Endothelial cell of umbilical vein (primary cell): ENCODE results near the gene PTPRD. TPM values are rescaled to one million over a fixed set of nuclear protein-coding genes. Genes with fewer than 3 reads are reported as not detected.

ENCODE experiments used
- BruUV-seq: library from RNA; stranded (reverse); fragments of 400-500 nt; replicated peaks from 2 replicates; lab custom pipeline; 2021; lab: Mats Ljungman, UMichigan
- CTCF ChIA-PET: fragments of 300-600, 350-600 bp; sonication (Branson Sonifier 250); formaldehyde crosslinking; loops from one replicate; lab custom pipeline; 2021; ENCODE audit warnings: antibody characterized with exemption, inconsistent platforms; lab: Charles Lee
- POLR2A ChIA-PET: fragments of 300-600, 350-600 bp; sonication (Branson Sonifier 250); formaldehyde crosslinking; loops from one replicate; lab custom pipeline; 2021; ENCODE audit warnings: antibody characterized with exemption, inconsistent platforms; lab: Charles Lee
- DNase-seq: peaks from one replicate; pipeline ENCODE4 v3.0.0-alpha.2; 2011; ENCODE audit warnings: low read depth, low spot score
- FAIRE-seq: peaks from 2 replicates; lab custom pipeline; 2011; peaks lifted over from hg19 to GRCh38; lab: Jason Lieb, UNC
- H2AFZ ChIP-seq: 2 replicates; pipeline ENCODE4 v1.6.0; 2012; ENCODE audit warnings: low read depth, low read length, control low read depth, inconsistent platforms
- H3K27ac ChIP-seq: 2 replicates; pipeline ENCODE4 v1.5.1; 2011; ENCODE audit warnings: low read depth, mild to moderate bottlenecking, control low read depth, low read length, moderate library complexity; ENCODE audit not compliant: insufficient read depth
- H3K27me3 ChIP-seq, 2 experiments: 2 replicates each; pipeline versions ENCODE4 v1.6.0 to v1.6.1; 2011; ENCODE audit warnings: low read length in 2 of 2, mixed read lengths in 1 of 2; ENCODE audit not compliant: control insufficient read depth in 2 of 2, insufficient read depth in 2 of 2
- H3K36me3 ChIP-seq, 2 experiments: 2 replicates in 1 of 2; 3 replicates in 1 of 2; pipeline ENCODE4 v1.5.1; 2011; ENCODE audit warnings: low read length in 2 of 2, mild to moderate bottlenecking in 1 of 2, moderate library complexity in 1 of 2; ENCODE audit not compliant: control insufficient read depth in 2 of 2, insufficient read depth in 2 of 2; ENCODE audit errors: extremely low read depth in 1 of 2
- H3K4me1 ChIP-seq: 3 replicates; pipeline ENCODE4 v1.5.1; 2011; ENCODE audit warnings: mild to moderate bottlenecking, low read length; ENCODE audit not compliant: control insufficient read depth, insufficient read depth; ENCODE audit errors: extremely low read depth
- H3K4me2 ChIP-seq: 2 replicates; pipeline ENCODE4 v1.6.1; 2011; ENCODE audit warnings: low read length, control low read depth, mixed read lengths; ENCODE audit not compliant: insufficient read depth
- H3K4me3 ChIP-seq, 3 experiments: fragments of 200-600 bp in 1 of 3; sonication (generic), shearing (Covaris generic) in 1 of 3; replicated peaks in 1 of 3; 2 replicates each; pipeline ENCODE4 v1.5.1; 2011 to 2016; ENCODE audit warnings: control low read depth in 3 of 3, low read length in 3 of 3, mild to moderate bottlenecking in 2 of 3, inconsistent platforms in 1 of 3, low read depth in 1 of 3, moderate library complexity in 1 of 3; ENCODE audit not compliant: insufficient read depth in 1 of 3
- H3K79me2 ChIP-seq: 2 replicates; pipeline ENCODE4 v1.6.0; 2012; ENCODE audit warnings: low read length, inconsistent platforms; ENCODE audit not compliant: control insufficient read depth, insufficient read depth
- H3K9ac ChIP-seq: replicated peaks from 2 replicates; pipeline ENCODE3; 2011; ENCODE audit warnings: low read length, control low read depth; ENCODE audit not compliant: insufficient read depth; ENCODE audit errors: extremely low read depth
- H3K9me1 ChIP-seq: replicated peaks from 3 replicates; pipeline ENCODE4 v1.6.0; 2011; ENCODE audit warnings: mild to moderate bottlenecking, low read length; ENCODE audit not compliant: control insufficient read depth, insufficient read depth; ENCODE audit errors: extremely low read depth
- H3K9me3 ChIP-seq: replicated peaks from 2 replicates; pipeline ENCODE4 v1.5.1; 2012; ENCODE audit warnings: low read length, inconsistent platforms; ENCODE audit not compliant: control insufficient read depth, insufficient read depth
- H4K20me1 ChIP-seq: replicated peaks from 2 replicates; pipeline ENCODE3; 2011; ENCODE audit warnings: mild to moderate bottlenecking, low read length; ENCODE audit not compliant: control insufficient read depth, insufficient read depth; ENCODE audit errors: extremely low read depth
- EZH2 ChIP-seq: IDR thresholded peaks from 2 replicates; pipeline ENCODE4 v1.6.1; 2012; ENCODE audit warnings: borderline replicate concordance, low read depth, mild to moderate bottlenecking, moderate library complexity, low read length, inconsistent platforms; ENCODE audit not compliant: severe bottlenecking
- FOS ChIP-seq: IDR thresholded peaks from 2 replicates; pipeline ENCODE4 v1.6.1; 2011; ENCODE audit warnings: mild to moderate bottlenecking, low read length, moderate library complexity, borderline replicate concordance; ENCODE audit not compliant: insufficient read depth
- GATA2 ChIP-seq: IDR thresholded peaks from 2 replicates; pipeline ENCODE4 v1.7.0; 2011; ENCODE audit warnings: low read depth, mild to moderate bottlenecking, moderate library complexity, mixed read lengths, low read length; ENCODE audit not compliant: insufficient read length, insufficient read depth
- JUN ChIP-seq: IDR thresholded peaks from 2 replicates; pipeline ENCODE4 v1.6.1; 2011; ENCODE audit warnings: borderline replicate concordance, low read depth; ENCODE audit not compliant: insufficient read length, insufficient read depth
- MAX ChIP-seq: IDR thresholded peaks from 2 replicates; pipeline ENCODE4 v1.6.1; 2011; ENCODE audit not compliant: insufficient read depth, insufficient read length
- MYC ChIP-seq: IDR thresholded peaks from one replicate; pipeline ENCODE4 v1.6.1; 2011; ENCODE audit warnings: mild to moderate bottlenecking, low read depth, low read length
- POLR2A ChIP-seq: IDR thresholded peaks from 2 replicates; pipeline ENCODE4 v1.6.1; 2012; ENCODE audit warnings: low read depth, mild to moderate bottlenecking, control low read depth, low read length
- POLR2AphosphoS5 ChIP-seq: IDR thresholded peaks from 2 replicates; pipeline ENCODE4 v1.6.1; 2012; ENCODE audit warnings: low read depth, mild to moderate bottlenecking, control low read depth, low read length, moderate library complexity; ENCODE audit not compliant: insufficient read depth
- dilution Hi-C: fragments of 300-500 bp; cut with MboI; formaldehyde crosslinking; loops from one replicate; pipeline ENCODE4 v1.15.0; 2019; ENCODE audit warnings: low sequenced_read_pairs; ENCODE audit not compliant: extremely low pct_ligation_motif_present
- intact Hi-C: fragments of 100-400 bp; cut with micrococcal nuclease; formaldehyde crosslinking; loops from one replicate; pipeline ENCODE4 v1.10.0; 2022
- polyA plus RNA-seq, 4 experiments: library from polyadenylated mRNA; depleted of rRNA in 3 of 4; stranded (reverse) in 3 of 4; unstranded in 1 of 4; fragments of >200 nt; gene quantifications; 2 replicates each; pipeline versions ENCODE4 v1.2.1 to v1.2.3, GENCODE V29; 2011 to 2012; ENCODE audit warnings: missing spikeins in 1 of 4
- total RNA-seq: library from RNA; stranded (reverse); gene quantifications from 2 replicates; pipeline ENCODE4 v1.2.3, GENCODE V29; 2021
- TF ChIP-seq, protein P1 (sequence below), 2 donors: IDR thresholded peaks; 1 replicate in 1 of 2; 2 replicates in 1 of 2; pipeline ENCODE4 v1.5.1; 2011; ENCODE audit warnings: low read length in 2 of 2, mild to moderate bottlenecking in 2 of 2, moderate library complexity in 2 of 2, control low read depth in 1 of 2, inconsistent platforms in 1 of 2, low read depth in 1 of 2; ENCODE audit not compliant: insufficient read depth in 1 of 2; ENCODE audit errors: extremely low read depth in 1 of 2

The PTPRD gene
- total and polyA plus RNA-seq, 2 donors (not counting 3 experiments of a cell fraction or from before 2014, with no cell fraction given) = 5.5 to 5.7 TPM

- TF ChIP-seq MAX (no peak), POLR2AphosphoS5 (no peak), EZH2 (no peak), MYC (no peak), GATA2 (no peak), POLR2A (no peak), FOS (no peak), JUN (no peak)
- TF ChIP-seq, protein P1, sequence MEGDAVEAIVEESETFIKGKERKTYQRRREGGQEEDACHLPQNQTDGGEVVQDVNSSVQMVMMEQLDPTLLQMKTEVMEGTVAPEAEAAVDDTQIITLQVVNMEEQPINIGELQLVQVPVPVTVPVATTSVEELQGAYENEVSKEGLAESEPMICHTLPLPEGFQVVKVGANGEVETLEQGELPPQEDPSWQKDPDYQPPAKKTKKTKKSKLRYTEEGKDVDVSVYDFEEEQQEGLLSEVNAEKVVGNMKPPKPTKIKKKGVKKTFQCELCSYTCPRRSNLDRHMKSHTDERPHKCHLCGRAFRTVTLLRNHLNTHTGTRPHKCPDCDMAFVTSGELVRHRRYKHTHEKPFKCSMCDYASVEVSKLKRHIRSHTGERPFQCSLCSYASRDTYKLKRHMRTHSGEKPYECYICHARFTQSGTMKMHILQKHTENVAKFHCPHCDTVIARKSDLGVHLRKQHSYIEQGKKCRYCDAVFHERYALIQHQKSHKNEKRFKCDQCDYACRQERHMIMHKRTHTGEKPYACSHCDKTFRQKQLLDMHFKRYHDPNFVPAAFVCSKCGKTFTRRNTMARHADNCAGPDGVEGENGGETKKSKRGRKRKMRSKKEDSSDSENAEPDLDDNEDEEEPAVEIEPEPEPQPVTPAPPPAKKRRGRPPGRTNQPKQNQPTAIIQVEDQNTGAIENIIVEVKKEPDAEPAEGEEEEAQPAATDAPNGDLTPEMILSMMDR (IDR thresholded peaks at IDR 0.05; ENCODE audit: extremely low read depth in 1 of 2, insufficient read depth in 1 of 2, low read depth in 1 of 2, low read length in 2 of 2) = no peak
- FAIRE-seq (no peak), DNase-seq (no peak)
- CTCF ChIA-PET = no interaction called here
- H3K9me1 ChIP-seq = no peaks in the 10 kb centered on the region
- dilution Hi-C loops = no loop called here
- H3K27ac ChIP-seq = no peak overlapping the region
- no peak overlapping the region for H2AFZ ChIP-seq
- no peaks in the 10 kb centered on the region for H3K4me1 ChIP-seq
- no peaks in the 10 kb centered on the region for H3K36me3 ChIP-seq
- intact Hi-C loops = no loop called here
- H3K4me3 ChIP-seq = no peak overlapping the region
- no peaks in the 10 kb centered on the region for H3K27me3 ChIP-seq
- no peaks in the 10 kb centered on the region for H4K20me1 ChIP-seq
- no peaks in the 10 kb centered on the region for H3K79me2 ChIP-seq
- POLR2A ChIA-PET = no interaction called here
- H3K9me3 ChIP-seq = no peaks in the 10 kb centered on the region
- no TSS peak for BruUV-seq
- no peak overlapping the region for H3K4me2 ChIP-seq
- H3K9ac ChIP-seq = no peak overlapping the region
These were observed 1963.0 kb downstream of the PTPRD start for GRCh38 chr9:8649807-8650206.
